ENCODE results near the gene BARX1. TPM values are rescaled to one million over a fixed set of nuclear protein-coding genes. Genes with fewer than 3 reads are reported as not detected.

Gene BARX1
- total RNA-seq, 3 donors from 2014 or later, result not detected

- Mint-ChIP-seq H3K27me3 (ENCODE audit: low read depth) (peaks cover 9% of the 10 kb centered on the region), H3K9me3 (no peaks in the 10 kb centered on the region), H3K36me3 (ENCODE audit: insufficient read depth) (no peaks in the 10 kb centered on the region), H3K4me1 (ENCODE audit: low read depth) (peaks cover 6% of the 10 kb centered on the region), H3K4me3 (no peak overlapping the region)
- DNase-seq (no peak), ATAC-seq (no peak)
Observed at GRCh38 chr9:93907551-93908199, 47.5 kb downstream of the BARX1 start.

GRCh38 chr9:93906195-93906880 is 48.8 kb downstream of the BARX1 start:
- no peak for ATAC-seq

GRCh38 chr9:93905473-93906133 is 49.6 kb downstream of the BARX1 start:
- Mint-ChIP-seq H3K27me3 (ENCODE audit: low read depth) (peaks cover 9% of the 10 kb centered on the region), H3K4me1 (ENCODE audit: low read depth) (peaks cover 6% of the 10 kb centered on the region), H3K36me3 (ENCODE audit: insufficient read depth) (no peaks in the 10 kb centered on the region), H3K9me3 (no peaks in the 10 kb centered on the region), H3K4me3 (no peak overlapping the region)
- no peak for DNase-seq
- no peak for ATAC-seq

More at GRCh38 chr9:93906195-93906880, 48.8 kb downstream of the BARX1 start:
- no peak for DNase-seq
- peaks cover 9% of the 10 kb centered on the region for H3K27me3 Mint-ChIP-seq (ENCODE audit: low read depth)
- no peaks in the 10 kb centered on the region for H3K9me3 Mint-ChIP-seq
- peaks cover 6% of the 10 kb centered on the region for H3K4me1 Mint-ChIP-seq (ENCODE audit: low read depth)
- no peak overlapping the region for H3K4me3 Mint-ChIP-seq
- no peaks in the 10 kb centered on the region for H3K36me3 Mint-ChIP-seq (ENCODE audit: insufficient read depth)

GRCh38 chr9:93904649-93905472 is 50.3 kb downstream of the BARX1 start:
- H3K4me1 Mint-ChIP-seq (ENCODE audit: low read depth), result peaks cover 6% of the 10 kb centered on the region
- H3K4me3 Mint-ChIP-seq, result no peak overlapping the region
- H3K27me3 Mint-ChIP-seq (ENCODE audit: low read depth), result peaks cover 6% of the 10 kb centered on the region
- no peaks in the 10 kb centered on the region for H3K36me3 Mint-ChIP-seq (ENCODE audit: insufficient read depth)
- ATAC-seq (no peak), DNase-seq (no peak)
- no peaks in the 10 kb centered on the region for H3K9me3 Mint-ChIP-seq

- no peak overlapping the region for H3K4me3 Mint-ChIP-seq
- DNase-seq (no peak), ATAC-seq (no peak)
- H3K9me3 Mint-ChIP-seq, result no peaks in the 10 kb centered on the region
- H3K4me1 Mint-ChIP-seq (ENCODE audit: low read depth), result peaks cover 6% of the 10 kb centered on the region
- H3K27me3 Mint-ChIP-seq (ENCODE audit: low read depth), result peaks cover 6% of the 10 kb centered on the region
- no peaks in the 10 kb centered on the region for H3K36me3 Mint-ChIP-seq (ENCODE audit: insufficient read depth)
Observed at GRCh38 chr9:93903886-93904648, 51.1 kb downstream of the BARX1 start.

GRCh38 chr9:93902780-93903655 is 52.1 kb downstream of the BARX1 start:
- Mint-ChIP-seq H3K9me3 (no peaks in the 10 kb centered on the region), H3K27me3 (ENCODE audit: low read depth) (peaks cover 3% of the 10 kb centered on the region), H3K36me3 (ENCODE audit: insufficient read depth) (no peaks in the 10 kb centered on the region), H3K4me1 (ENCODE audit: low read depth) (peaks cover 8% of the 10 kb centered on the region), H3K4me3 (no peak overlapping the region)
- no peak for ATAC-seq
- DNase-seq, result no peak

- Mint-ChIP-seq H3K4me1 (ENCODE audit: low read depth) (peaks cover 16% of the 10 kb centered on the region), H3K9me3 (no peaks in the 10 kb centered on the region), H3K36me3 (ENCODE audit: insufficient read depth) (no peaks in the 10 kb centered on the region), H3K27me3 (ENCODE audit: low read depth) (peaks cover 3% of the 10 kb centered on the region), H3K4me3 (no peak overlapping the region)
- ATAC-seq, result no peak
- DNase-seq, result no peak
Observed at GRCh38 chr9:93902051-93902779, 52.9 kb downstream of the BARX1 start.

Other genes with a start within 250 kb of the BARX1 start
- gene PTPDC1, start 129.1 kb upstream of the BARX1 start, total RNA-seq, result 1 to 10 TPM; 4.5 to 5.9 (median 4.5) TPM